ENCODE data around the gene HPS3.
"Not testable (repeated sequence)": the region's sequence is repeated elsewhere in the genome, so short reads cannot be mapped to it uniquely, and the experiment has no call there.

HPS3 gene

GRCh38 chr3:149129326-149130205, at the start of gene HPS3:
HPS3 (plus strand) TSS chr3:149129638; CDS start chr3:149129724, 86 bp downstream.
- peak; percentile 87 to 90 for DNase-seq

- DNase-seq: no peak
Measured at GRCh38 chr3:149080011-149080698, 49.3 kb upstream of the HPS3 start.

- no peak for DNase-seq
Measured at GRCh38 chr3:149080699-149081091, 48.7 kb upstream of the HPS3 start.

GRCh38 chr3:149081772-149082171, 47.7 kb upstream of the HPS3 start:
- no peak for DNase-seq

GRCh38 chr3:149085828-149086231, 43.6 kb upstream of the HPS3 start:
- no peak for DNase-seq

GRCh38 chr3:149086232-149086988, 43.0 kb upstream of the HPS3 start, which contains the start of gene HLTF:
HLTF (minus strand) TSS chr3:149086533; CDS start chr3:149086336, 197 bp downstream.
- DNase-seq: peak; percentile 91 to 93

- no peak for DNase-seq
Measured at GRCh38 chr3:149087208-149087607, 42.2 kb upstream of the HPS3 start.

GRCh38 chr3:149089395-149089794, 40.0 kb upstream of the HPS3 start:
- DNase-seq: no peak

GRCh38 chr3:149090461-149090860, 39.0 kb upstream of the HPS3 start:
- DNase-seq: no peak

- no peak for DNase-seq
Measured at GRCh38 chr3:149090907-149091306, 38.5 kb upstream of the HPS3 start.

- no peak for DNase-seq
Measured at GRCh38 chr3:149091983-149092382, 37.5 kb upstream of the HPS3 start.

- no peak for DNase-seq
Measured at GRCh38 chr3:149095487-149095886, 34.0 kb upstream of the HPS3 start.

GRCh38 chr3:149097987-149098386, 31.5 kb upstream of the HPS3 start:
- DNase-seq: not testable (repeated sequence)

GRCh38 chr3:149101154-149101553, 28.3 kb upstream of the HPS3 start:
- no peak for DNase-seq

- DNase-seq: no peak
Measured at GRCh38 chr3:149101641-149102040, 27.8 kb upstream of the HPS3 start.

GRCh38 chr3:149104484-149104883, 25.0 kb upstream of the HPS3 start:
- no peak for DNase-seq

- DNase-seq: no peak
Measured at GRCh38 chr3:149114458-149114857, 15.0 kb upstream of the HPS3 start.

- no peak for DNase-seq
Measured at GRCh38 chr3:149115114-149115513, 14.3 kb upstream of the HPS3 start.

- no peak for DNase-seq
Measured at GRCh38 chr3:149118724-149119123, 10.7 kb upstream of the HPS3 start.

GRCh38 chr3:149119466-149119865, 10.0 kb upstream of the HPS3 start:
- no peak for DNase-seq

GRCh38 chr3:149120051-149120972, 9.1 kb upstream of the HPS3 start:
- DNase-seq: peak in 1 of 2 experiments; percentile 22
